HG02981 (cell line): ENCODE measurements around the gene ATG9A.
"Not testable (repeated sequence)": the region's sequence is repeated elsewhere in the genome, so short reads cannot be mapped to it uniquely, and the experiment has no call there.

Source experiments
- ATAC-seq: cut with Tn5 transposase; IDR thresholded peaks from one replicate; pipeline ENCODE4 v1.9.1; 2021; ENCODE audit warnings: mild to moderate bottlenecking, moderate library complexity; ENCODE audit not compliant: unreplicated experiment

Gene ATG9A, protein sequence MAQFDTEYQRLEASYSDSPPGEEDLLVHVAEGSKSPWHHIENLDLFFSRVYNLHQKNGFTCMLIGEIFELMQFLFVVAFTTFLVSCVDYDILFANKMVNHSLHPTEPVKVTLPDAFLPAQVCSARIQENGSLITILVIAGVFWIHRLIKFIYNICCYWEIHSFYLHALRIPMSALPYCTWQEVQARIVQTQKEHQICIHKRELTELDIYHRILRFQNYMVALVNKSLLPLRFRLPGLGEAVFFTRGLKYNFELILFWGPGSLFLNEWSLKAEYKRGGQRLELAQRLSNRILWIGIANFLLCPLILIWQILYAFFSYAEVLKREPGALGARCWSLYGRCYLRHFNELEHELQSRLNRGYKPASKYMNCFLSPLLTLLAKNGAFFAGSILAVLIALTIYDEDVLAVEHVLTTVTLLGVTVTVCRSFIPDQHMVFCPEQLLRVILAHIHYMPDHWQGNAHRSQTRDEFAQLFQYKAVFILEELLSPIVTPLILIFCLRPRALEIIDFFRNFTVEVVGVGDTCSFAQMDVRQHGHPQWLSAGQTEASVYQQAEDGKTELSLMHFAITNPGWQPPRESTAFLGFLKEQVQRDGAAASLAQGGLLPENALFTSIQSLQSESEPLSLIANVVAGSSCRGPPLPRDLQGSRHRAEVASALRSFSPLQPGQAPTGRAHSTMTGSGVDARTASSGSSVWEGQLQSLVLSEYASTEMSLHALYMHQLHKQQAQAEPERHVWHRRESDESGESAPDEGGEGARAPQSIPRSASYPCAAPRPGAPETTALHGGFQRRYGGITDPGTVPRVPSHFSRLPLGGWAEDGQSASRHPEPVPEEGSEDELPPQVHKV

DNA sequence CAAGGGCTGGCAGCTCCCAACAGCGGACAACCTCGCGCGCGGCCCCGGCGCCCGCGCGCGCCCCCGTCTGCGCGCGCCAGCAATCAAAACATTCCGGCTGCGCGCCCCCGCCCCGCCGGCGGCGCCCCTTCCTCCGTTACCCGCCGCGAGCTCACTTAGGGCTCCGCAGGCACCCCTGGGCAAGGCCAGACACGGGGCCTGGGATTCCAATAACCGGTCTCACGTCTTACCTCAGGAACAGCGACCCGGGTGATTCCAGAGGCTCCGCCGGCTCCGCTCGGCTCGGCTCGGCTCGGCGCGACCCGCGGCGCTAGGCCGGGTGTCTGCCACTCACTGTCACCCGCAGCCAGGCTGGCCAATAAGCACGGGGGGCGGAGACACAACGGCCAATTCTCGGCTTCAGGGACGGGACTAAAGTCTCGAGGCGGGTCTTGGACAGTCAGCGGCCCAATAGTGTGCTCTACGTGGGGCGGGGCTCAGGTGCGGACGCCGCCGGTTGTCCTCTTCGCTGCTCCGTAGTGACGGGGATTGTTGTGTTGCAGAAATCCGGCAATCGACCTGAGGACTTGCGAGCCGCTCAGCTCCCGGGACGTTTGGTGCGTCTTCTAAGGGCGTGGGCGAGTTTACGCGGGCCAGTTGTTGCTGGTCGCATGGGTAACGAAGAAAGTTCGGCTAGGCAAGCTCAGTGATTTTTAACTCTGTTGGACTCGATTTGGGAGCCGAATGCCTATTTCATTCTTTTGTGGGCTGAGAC, at the start of gene ATG9A, which contains the start of gene ANKZF1:
ATG9A (minus strand) TSS at position 332 of the 754 bp plus-strand sequence. CDS start 1,612 bp downstream, outside the sequence.
ANKZF1 (plus strand) TSS at position 502 of the 754 bp plus-strand sequence. CDS start 452 bp downstream, outside the sequence.
- ATAC-seq = peak; percentile 96

DNA sequence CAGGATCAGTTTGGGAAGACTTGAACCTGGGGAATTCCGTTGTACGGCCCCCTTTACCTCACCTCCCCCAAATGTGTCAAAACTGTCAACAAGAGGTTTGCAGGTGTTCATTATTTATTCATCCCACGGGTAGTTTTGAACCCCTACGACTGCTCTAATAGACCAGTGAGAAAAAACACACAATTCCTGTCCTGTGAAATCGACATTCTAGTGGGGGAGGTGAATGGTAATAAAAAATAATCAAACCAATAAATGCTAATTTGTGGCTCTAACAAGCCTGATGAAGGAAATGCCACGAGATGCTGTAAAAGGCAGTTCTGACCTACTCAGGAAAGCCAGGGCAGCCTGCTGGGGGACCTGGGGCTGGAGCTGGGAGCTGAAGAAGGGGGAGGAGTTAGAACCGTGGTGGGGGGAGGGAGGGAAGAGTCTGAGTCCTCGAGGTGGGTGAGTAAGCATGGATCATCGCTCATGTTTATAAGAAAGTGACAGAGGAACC, 49.3 kb upstream of the ATG9A start:
- no peak for ATAC-seq

DNA sequence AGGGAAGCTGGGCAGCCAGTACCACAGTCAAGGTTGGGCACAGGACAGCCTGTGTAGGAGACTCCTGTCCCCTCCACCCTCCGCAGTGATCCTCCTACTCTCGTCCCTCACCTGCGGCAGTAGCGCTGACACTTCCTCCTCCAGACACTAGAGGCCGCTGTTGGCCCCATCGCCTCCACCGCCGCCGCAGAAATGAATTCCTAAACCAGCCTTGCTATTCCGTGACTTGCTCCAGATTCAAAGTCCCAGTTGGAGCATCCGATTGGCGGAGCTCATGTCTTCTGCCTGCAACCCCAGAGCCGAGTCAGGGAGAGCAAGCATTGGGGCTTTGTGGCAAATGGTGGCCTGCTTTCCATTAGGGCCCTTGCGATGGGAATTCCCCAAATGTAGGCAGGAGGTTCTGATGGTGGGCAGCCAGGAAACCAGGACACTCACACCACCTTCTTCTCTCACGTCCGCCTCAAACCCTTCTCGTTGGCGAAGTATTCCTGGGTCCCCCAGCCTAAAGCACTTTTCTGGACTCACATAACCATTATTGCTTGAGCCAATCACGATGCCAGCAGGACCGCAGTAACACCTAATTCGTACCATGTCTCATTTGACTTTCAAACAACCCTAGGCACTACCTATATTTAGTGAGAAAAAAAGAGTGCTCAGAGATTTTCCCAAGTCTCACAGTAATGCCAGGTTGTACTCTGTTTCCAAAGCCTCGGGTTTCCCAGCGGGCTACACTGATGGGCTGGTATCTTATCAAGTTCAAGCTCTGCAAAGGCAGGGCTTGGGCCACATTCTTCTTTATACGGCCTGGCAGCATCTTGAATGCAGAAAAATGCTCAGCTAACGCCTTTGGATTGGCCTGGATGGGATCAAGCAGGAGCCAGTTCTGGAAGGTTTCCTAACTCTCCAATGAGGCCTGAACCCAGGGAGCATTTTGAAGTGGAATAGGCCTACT, 48.5 kb upstream of the ATG9A start:
- peak; percentile 12 for ATAC-seq

DNA sequence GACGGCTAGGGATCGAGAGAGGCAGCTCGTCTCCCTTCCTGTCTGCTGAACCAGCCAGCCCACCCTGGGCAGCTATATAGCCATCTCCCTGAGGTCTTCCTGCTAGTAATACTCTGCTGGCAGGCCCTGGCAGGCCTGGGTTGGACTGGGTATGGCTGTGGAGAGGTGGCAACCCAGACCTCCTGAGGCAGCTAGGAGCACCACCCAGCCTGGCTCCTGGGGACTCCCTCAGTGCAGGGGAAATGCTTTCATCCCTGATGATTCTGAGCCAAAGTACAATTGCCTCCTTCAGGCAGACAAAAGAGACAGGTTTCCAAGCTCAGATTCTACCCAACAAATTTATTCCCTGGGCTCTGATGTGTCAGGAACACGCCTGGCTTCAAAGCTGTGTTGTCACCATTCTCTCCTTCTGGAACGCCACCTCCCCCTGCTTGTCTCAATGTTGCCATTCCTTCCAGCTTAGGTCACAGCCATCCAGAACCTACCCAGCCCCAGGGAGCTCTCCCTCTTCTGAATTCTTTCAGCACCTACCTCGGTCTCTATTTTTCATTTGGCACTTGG, 45.0 kb upstream of the ATG9A start:
- no peak for ATAC-seq

DNA sequence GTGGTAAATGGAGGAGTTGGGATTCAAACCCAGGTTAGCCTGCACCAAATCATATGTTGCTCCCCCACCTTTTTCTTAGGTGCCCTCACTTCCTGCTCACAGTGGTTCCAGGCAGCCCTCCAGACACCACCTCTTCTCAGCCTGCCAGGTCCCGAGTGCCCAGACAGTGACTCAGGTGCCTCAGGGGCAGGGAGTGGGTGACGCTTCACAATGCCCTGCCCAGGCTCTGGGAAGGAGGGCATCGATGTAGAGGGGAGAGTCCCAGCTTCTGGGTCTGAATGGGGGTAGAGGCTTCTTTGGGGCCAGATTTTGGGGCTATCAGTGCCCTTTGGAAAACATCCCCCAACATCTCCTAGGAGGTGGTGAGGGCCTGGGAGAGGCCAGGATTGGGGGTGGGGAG, 44.5 kb upstream of the ATG9A start:
- ATAC-seq = no peak

DNA sequence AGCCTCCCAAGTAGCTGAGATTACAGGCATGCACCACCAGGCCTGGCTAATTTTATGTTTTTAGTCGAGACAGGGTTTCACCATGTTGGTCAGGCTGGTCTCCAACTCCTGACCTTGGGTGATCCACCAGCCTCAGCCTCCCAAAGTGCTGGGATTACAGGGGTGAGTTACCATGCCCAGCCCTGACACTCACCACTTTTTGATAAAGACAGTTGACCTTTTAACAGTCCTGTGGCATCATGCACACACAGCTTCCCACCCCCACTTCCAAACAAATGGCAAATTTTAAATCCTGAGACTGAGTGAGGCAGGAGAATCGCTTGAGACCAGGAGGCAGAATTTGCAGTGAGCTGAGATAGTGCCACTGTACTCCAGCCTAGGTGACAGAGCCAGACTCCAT, 43.6 kb upstream of the ATG9A start:
- ATAC-seq = no peak

DNA sequence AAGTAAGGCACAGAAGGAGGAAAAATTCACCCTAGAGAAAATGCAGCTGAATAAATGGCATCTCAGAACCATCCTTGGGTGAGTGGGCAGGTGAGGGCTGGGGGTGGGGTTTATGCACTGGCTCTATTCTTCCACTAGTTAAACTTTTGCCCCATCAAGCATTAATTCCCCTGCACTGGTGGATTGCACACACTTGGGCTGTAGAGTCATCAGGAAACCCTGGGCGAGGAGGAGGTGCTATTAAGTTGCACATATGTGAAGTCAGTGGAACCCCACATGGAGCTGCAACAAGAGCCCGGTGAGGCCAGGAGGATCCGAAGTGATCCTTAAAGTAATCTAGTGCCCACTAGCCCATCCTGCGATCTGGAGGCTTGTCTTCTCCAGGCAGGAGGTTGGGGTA, 42.9 kb upstream of the ATG9A start:
- ATAC-seq = no peak

DNA sequence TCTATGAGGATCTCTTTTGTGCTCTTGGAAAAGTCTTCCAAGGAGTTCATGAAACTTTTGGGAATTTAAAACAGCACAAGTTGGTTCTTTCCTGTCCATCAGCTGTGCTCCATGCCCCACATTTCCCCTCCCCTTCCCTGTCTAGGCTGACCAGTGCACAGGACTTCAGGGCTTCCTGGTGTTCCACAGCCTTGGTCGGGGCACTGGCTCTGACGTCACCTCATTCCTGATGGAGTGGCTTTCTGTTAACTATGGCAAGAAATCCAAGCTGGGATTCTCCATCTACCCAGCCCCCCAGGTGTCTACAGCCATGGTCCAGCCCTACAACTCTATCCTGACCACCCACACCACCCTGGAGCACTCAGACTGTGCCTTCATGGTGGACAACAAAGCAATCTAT, 41.6 kb upstream of the ATG9A start:
- no peak for ATAC-seq

DNA sequence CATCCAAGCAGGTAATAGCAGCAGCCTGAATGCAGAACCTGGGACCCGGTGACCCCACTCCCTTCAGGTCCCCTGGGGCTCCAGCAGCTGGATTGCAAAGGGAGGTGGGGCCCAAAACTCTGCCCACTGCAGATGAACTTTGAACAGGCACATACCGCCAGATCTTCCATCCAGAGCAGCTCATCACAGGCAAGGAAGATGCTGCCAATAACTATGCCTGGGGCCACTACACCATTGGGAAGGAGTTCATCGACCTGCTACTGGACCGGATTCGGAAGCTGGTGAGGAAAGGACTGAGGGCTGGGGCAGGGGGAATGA, 40.6 kb upstream of the ATG9A start:
- ATAC-seq = no peak

DNA sequence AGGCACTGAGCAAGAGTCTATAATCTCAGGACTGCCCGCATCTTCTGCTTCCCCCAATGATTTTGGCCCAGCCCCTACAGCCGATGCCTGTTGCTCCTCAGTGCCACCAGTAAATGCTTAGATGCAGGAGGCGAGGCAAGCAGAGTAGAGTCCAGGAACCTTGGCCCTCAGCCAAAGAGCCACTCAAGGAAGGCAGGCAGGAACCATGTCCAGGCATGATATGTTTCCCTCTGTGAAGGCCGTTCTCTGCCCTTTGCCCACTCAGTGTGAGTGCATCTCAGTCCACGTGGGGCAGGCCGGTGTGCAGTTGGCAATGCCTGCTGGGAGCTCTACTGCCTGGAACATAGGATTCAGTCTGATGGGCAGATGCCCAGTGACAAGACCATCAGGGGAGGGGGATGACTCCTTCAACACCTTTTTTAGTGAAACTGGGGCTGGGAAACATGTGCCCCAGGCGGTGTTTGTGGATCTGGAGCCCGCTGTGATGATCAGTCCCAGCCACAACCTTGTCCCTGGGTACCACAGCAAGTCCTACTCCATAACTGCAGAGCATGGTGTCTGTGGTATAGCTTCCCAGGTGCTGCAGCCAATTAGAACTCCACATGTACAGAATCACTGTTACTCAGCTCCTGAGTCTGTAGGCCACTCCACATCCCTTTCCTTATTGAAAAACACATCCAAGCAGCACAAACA, 40.1 kb upstream of the ATG9A start:
- ATAC-seq = no peak

DNA sequence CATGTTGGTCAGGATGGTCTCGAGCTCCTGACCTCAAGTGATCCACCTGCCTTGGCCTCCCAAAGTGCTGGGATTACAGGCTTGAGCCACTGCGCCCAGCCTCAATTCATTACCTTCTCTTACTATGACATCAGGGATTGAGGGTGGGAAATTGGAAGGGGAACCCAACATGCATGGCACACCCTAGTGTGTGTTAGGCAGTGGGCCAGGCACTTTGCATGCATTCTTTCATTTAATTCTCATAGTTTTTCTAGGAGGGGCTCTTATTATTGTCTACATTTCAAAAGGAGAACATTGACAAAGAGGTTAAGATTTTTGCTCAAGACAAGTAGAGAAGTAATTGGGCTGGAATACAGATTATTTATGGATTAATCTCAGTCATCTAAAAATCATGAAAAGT, 38.9 kb upstream of the ATG9A start:
- no peak for ATAC-seq

DNA sequence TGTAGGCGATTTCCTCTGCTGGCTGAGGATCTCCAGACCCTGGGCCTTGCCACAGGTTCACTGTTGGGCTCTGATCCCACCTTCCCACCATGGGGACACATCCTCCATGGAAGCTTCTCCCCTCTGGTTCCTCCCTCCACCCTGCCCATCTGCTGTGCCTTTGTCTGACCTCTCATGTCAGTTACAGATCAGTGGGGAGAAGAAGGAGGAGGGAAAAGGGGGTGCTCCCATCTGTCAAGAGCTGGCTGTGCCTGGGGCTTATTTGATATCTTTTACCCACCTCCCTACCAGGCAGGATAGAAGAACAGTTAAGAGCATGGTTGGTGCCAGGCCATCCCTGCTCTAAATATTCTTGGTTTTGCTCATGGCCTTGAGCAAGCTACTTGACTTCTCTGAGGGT, 37.5 kb upstream of the ATG9A start:
- ATAC-seq = no peak

DNA sequence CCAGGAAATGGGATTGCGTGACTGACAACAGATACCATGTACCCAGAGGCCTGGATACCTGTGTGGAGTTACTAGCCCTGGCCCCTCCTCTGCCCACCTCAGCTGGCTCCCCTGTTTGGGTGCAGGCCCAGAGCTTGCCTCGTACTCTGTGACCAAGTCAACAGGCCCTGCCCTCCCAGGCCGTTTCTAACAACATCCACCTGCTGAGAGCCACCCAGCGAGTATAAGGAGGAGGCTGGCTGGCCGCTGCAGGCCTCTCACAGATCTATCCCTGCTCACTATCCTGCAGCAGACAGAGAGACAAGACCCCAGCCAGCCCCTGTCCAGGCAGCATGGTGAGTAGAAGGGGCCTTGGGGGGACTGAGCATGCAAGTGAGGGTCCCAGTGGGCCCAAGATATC, 36.8 kb upstream of the ATG9A start:
- ATAC-seq = no peak

DNA sequence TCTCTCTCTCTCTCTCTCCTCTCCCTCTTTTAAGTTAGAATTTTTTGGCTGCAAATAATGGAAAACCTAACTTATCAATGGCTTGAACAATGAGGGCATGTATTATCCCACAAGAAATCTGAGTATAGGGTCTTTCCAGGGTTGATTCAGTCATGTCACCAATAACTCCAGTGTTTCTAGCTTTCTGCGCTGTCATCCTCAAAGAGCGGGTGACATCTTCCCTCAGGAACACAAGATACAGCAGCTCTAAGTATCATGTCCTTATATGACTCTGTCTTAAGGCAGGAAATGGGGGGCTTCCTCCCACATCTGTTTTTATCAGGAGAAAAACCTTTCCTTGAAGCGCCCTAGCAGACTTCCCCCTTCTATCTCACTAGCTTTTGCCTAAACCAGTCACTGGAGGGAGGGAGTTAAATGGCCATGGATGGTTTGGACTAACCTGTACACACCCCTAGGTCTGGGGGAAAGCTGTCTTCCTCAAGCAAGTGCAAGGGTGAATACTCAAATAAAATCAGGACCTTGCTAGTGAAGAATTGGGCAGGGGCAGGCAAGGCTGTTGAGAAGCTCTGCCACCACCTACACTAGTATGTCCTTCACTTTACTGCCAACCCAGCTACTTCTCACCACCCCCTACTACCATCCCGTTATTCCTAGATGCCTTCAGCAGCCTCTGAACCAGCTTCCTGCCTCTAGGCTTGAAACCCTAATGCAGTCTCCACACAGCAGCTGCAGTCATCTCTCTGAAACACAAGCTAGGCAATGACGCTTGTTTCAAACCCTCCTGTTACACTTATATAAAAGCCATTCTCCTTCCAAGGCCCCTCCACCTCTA, 31.8 kb upstream of the ATG9A start:
- no peak for ATAC-seq

DNA sequence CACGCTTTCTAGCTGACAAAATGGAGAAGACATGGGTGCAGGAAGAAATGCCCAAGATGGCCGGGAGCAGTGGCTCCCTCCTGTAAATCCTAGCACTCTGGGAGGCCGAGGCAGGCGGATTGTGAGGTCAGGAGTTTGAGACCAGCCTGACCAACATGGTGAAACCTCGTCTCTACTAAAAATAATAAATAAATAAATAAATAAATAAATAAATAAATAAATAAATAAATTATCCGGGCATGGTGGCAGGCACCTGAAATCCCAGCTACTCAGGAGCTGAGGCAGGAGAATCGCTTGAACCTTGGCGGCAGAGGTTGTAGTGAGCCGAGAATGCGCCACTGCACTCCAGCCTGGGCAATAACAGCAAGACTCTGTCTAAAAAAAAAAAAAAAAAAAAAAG, 29.5 kb upstream of the ATG9A start:
- ATAC-seq = not testable (repeated sequence)

DNA sequence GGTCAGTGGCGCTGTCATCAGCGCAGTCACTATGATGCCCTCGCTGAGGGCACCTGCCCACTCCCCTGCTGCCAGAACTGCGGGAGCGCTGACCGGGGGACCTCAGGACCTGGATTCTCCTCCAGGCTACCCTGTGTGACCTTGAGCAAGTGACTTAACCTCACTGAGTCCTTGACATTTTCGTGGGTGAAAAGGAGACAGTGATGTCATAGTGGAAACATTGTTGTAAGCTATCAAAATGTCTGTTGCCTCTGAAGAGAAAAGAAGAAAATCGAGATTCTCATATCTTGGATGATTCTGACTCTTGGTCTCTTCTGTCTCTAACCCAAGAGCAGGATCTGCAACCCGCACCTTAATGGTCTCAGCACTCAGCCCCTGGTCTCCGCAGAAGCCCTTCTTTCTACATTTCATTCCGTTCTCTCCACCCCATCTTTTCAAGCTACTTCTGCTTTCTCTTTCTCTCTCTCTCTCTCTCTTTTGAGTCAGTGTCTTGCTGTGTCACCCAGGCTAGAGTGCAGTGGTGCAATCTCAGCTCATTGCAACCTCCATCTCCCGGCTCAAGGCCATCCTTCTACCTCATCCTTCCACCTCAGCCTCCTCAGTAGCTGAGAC, 25.3 kb upstream of the ATG9A start:
- peak; percentile 29 for ATAC-seq

DNA sequence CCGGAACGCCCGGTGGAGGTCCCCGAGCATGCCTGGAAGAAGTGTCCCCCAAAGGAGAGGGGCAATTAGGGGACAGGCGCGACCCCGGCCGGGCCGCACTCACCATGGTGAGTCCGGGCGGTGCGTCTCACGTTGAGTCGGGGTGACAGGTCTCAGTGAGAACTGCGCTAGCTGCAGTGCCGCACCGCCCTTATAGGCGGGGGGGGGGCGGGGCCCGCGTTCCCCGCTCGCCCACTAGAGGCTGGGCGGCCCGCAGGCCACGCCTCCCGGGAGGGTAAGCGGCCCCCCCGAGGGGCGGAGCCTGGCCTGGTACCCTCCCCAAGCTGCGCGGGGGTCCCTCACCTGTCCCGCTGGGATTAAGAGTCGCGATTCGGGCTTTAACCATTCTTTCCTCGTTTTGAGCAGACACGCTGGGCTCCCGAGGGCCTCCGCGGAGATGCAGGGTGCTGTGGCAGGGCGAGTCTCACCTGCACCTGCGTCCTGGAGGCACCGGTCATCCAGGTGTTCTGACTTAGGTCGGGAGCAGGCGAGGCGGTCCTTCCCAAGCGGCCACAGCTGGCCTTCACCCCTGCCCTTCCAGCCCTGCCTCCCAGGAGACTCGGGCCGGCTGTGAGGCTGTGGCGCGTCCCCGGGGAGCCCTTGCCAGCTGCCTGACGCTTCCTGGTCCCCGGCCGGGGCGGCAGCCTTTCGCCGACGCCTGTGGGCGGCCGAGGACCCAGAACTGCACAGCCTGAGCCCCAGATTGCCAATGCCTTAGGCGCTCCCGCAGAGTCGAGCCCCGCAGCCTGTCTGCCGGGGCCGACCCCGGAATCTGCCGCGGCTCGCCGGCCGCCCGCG, 24.5 kb upstream of the ATG9A start, which contains the start of gene TUBA4A:
TUBA4A (minus strand) TSS at position 166 of the 837 bp plus-strand sequence; CDS start at position 106, 60 bp downstream.
- peak; percentile 49 for ATAC-seq
